Measurements from ENCODE around the gene ASIP. TPM values are rescaled to one million over a fixed set of nuclear protein-coding genes. Genes with fewer than 3 reads are reported as not detected.

The ASIP gene
- total and polyA plus RNA-seq, 4 donors: 0.39 to 0.62 TPM; not detected in 2

DNA sequence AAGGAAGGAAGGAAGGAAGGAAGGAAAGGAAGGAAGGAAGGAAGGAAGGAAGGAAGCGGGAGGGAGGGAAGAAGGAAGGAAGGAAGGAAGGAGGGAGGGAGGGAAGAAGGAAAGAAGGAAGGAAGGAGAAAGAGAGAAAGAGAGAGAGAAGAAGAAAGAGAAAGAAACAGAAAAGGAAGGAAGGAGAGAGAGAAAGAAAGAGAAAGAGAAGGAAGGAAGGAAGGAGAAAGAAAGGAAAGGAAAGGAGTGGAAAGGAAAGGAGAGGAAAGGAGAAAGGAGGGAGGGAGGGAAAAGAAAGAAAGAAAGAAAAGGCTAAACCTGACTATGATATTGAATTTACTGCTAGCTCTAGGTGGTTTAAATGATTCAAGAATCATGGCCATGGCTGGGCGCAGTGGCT, 5.3 kb upstream of the ASIP start:
- Histone ChIP-seq H3K36me3 (ENCODE audit: control insufficient read depth in 4 of 4, insufficient read depth in 3 of 4, low read depth in 1 of 4, low read length in 3 of 4) (no peaks in the 10 kb centered on the region), H3K4me1 (ENCODE audit: control insufficient read depth in 4 of 4, insufficient read depth in 4 of 4, low read length in 3 of 4) (no peaks in the 10 kb centered on the region), H3K4me3 (ENCODE audit: low read depth in 1 of 3, low read length in 3 of 3) (no peak overlapping the region), H3K27me3 (ENCODE audit: control insufficient read depth in 4 of 4, insufficient read depth in 4 of 4, low read length in 3 of 4) (no peaks in the 10 kb centered on the region), H3K27ac (ENCODE audit: low read depth in 1 of 2, low read length in 2 of 2) (no peak overlapping the region), H3K9ac (ENCODE audit: low read depth in 1 of 2, low read length in 2 of 2) (no peak overlapping the region), H3K9me3 (ENCODE audit: control insufficient read depth in 4 of 4, low read length in 3 of 4) (peaks cover 0 to 3% (median 0%) of the 10 kb centered on the region in 4 donors)
- TF ChIP-seq JUND (IDR thresholded peaks at IDR 0.05) (no peak), GABPA (IDR thresholded peaks at IDR 0.05 in 1 of 2, conservative IDR thresholded peaks at IDR 0.05 in 1 of 2) (no peak), TAF1 (conservative IDR thresholded peaks at IDR 0.05) (no peak), HNF4A (conservative IDR thresholded peaks at IDR 0.05) (no peak)
- TF ChIP-seq, protein P1, sequence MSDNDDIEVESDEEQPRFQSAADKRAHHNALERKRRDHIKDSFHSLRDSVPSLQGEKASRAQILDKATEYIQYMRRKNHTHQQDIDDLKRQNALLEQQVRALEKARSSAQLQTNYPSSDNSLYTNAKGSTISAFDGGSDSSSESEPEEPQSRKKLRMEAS (IDR thresholded peaks at IDR 0.05): no peak
- TF ChIP-seq, protein P2, sequence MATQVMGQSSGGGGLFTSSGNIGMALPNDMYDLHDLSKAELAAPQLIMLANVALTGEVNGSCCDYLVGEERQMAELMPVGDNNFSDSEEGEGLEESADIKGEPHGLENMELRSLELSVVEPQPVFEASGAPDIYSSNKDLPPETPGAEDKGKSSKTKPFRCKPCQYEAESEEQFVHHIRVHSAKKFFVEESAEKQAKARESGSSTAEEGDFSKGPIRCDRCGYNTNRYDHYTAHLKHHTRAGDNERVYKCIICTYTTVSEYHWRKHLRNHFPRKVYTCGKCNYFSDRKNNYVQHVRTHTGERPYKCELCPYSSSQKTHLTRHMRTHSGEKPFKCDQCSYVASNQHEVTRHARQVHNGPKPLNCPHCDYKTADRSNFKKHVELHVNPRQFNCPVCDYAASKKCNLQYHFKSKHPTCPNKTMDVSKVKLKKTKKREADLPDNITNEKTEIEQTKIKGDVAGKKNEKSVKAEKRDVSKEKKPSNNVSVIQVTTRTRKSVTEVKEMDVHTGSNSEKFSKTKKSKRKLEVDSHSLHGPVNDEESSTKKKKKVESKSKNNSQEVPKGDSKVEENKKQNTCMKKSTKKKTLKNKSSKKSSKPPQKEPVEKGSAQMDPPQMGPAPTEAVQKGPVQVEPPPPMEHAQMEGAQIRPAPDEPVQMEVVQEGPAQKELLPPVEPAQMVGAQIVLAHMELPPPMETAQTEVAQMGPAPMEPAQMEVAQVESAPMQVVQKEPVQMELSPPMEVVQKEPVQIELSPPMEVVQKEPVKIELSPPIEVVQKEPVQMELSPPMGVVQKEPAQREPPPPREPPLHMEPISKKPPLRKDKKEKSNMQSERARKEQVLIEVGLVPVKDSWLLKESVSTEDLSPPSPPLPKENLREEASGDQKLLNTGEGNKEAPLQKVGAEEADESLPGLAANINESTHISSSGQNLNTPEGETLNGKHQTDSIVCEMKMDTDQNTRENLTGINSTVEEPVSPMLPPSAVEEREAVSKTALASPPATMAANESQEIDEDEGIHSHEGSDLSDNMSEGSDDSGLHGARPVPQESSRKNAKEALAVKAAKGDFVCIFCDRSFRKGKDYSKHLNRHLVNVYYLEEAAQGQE (IDR thresholded peaks at IDR 0.05): no peak
- TF ChIP-seq, protein P3, sequence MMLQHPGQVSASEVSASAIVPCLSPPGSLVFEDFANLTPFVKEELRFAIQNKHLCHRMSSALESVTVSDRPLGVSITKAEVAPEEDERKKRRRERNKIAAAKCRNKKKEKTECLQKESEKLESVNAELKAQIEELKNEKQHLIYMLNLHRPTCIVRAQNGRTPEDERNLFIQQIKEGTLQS (IDR thresholded peaks at IDR 0.05): no peak
- 93% methylated on average over 2 of the region's 2 CpGs for WGBS
- DNase-seq (ENCODE audit: low spot score): no peak

DNA sequence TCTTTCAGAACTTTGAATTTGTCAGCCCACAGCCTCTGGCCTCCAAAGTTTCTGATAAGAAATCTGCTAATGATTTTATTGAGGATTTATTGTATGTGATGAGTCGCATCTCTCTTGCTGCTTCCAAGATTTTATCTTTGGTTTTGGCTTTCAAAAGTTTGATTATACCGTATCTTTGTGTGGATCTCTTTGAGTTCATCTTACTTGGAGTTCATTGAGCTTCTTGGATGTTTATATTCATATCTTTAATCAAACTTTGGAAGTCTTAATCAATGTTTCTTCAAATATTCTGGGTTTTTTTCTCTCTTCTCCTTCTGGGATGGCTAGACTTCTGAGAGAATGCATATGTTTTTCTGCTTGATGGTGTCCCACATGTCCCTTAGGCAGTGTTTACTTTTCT, 3.3 kb upstream of the ASIP start:
- Histone ChIP-seq H3K9me3 (ENCODE audit: control insufficient read depth in 4 of 4, low read length in 3 of 4) (no peaks in the 10 kb centered on the region), H3K27me3 (ENCODE audit: control insufficient read depth in 4 of 4, insufficient read depth in 4 of 4, low read length in 3 of 4) (no peaks in the 10 kb centered on the region), H3K4me1 (ENCODE audit: control insufficient read depth in 4 of 4, insufficient read depth in 4 of 4, low read length in 3 of 4) (no peaks in the 10 kb centered on the region), H3K27ac (ENCODE audit: low read depth in 1 of 2, low read length in 2 of 2) (no peak overlapping the region), H3K36me3 (ENCODE audit: control insufficient read depth in 4 of 4, insufficient read depth in 3 of 4, low read depth in 1 of 4, low read length in 3 of 4) (no peaks in the 10 kb centered on the region), H3K9ac (ENCODE audit: low read depth in 1 of 2, low read length in 2 of 2) (no peak overlapping the region), H3K4me3 (ENCODE audit: low read depth in 1 of 3, low read length in 3 of 3) (no peak overlapping the region)
- no peak for DNase-seq (ENCODE audit: low spot score)
- WGBS: 91% methylated on average over 2 of the region's 2 CpGs
- TF ChIP-seq TAF1 (conservative IDR thresholded peaks at IDR 0.05) (no peak), JUND (IDR thresholded peaks at IDR 0.05) (no peak), SP1 (IDR thresholded peaks at IDR 0.05) (no peak), HNF4G (IDR thresholded peaks at IDR 0.05) (no peak), RXRA (IDR thresholded peaks at IDR 0.05) (no peak), RAD21 (IDR thresholded peaks at IDR 0.05) (no peak)
- TF ChIP-seq, protein P2 (IDR thresholded peaks at IDR 0.05): no peak
- TF ChIP-seq, protein P4, sequence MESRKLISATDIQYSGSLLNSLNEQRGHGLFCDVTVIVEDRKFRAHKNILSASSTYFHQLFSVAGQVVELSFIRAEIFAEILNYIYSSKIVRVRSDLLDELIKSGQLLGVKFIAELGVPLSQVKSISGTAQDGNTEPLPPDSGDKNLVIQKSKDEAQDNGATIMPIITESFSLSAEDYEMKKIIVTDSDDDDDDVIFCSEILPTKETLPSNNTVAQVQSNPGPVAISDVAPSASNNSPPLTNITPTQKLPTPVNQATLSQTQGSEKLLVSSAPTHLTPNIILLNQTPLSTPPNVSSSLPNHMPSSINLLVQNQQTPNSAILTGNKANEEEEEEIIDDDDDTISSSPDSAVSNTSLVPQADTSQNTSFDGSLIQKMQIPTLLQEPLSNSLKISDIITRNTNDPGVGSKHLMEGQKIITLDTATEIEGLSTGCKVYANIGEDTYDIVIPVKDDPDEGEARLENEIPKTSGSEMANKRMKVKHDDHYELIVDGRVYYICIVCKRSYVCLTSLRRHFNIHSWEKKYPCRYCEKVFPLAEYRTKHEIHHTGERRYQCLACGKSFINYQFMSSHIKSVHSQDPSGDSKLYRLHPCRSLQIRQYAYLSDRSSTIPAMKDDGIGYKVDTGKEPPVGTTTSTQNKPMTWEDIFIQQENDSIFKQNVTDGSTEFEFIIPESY (IDR thresholded peaks at IDR 0.05): no peak
- TF ChIP-seq, protein P1 (IDR thresholded peaks at IDR 0.05): no peak
- TF ChIP-seq, protein P5, sequence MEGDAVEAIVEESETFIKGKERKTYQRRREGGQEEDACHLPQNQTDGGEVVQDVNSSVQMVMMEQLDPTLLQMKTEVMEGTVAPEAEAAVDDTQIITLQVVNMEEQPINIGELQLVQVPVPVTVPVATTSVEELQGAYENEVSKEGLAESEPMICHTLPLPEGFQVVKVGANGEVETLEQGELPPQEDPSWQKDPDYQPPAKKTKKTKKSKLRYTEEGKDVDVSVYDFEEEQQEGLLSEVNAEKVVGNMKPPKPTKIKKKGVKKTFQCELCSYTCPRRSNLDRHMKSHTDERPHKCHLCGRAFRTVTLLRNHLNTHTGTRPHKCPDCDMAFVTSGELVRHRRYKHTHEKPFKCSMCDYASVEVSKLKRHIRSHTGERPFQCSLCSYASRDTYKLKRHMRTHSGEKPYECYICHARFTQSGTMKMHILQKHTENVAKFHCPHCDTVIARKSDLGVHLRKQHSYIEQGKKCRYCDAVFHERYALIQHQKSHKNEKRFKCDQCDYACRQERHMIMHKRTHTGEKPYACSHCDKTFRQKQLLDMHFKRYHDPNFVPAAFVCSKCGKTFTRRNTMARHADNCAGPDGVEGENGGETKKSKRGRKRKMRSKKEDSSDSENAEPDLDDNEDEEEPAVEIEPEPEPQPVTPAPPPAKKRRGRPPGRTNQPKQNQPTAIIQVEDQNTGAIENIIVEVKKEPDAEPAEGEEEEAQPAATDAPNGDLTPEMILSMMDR (IDR thresholded peaks at IDR 0.05; ENCODE audit: low read depth, low read length, missing input control): no peak
